GM21390 (cell line): Measurements from ENCODE around the gene GRM6.

Experiments
- ATAC-seq: cut with Tn5 transposase; IDR thresholded peaks from one replicate; pipeline ENCODE4 v1.9.1; 2021; ENCODE audit not compliant: unreplicated experiment

Gene GRM6

DNA sequence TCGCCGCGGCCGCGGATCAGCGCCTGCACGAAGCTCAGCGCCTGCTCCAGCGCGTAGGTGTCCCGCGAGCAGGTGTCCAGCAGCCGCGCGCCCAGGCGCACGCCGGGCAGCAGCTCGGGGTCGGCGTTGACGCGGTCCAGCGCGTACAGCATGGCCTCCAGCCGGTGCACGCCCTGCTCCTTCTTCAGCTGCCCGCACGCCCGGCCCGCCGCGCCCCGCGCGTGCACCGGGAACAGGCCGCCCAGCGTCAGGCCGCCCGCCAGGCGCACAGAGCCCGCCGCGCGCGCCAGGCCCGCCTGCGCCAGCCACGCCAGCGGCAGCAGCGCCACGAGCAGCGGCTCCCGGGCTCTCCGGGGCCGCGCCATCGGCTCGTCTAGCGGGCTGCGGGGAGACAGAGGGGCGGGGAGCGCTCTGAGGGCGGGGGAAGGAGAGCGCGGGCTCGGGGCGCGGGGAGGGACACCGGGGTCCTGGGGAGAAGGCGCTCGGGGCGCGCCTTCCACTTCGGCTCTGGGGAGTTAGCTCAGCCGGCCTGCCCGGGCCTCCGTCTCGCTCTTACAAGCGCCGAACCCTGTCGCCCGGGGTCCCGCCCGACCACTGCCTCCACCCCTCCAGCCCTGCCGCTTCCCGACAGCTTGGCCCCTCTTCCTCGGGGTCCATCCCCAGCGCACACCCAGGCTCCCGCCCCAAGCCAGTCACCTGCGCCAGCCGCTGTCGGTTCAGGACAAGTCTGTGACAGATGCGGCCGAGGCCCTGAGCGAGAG lies at the start of gene GRM6:
Gene GRM6 (minus strand): TSS at position 741 of the 761 bp plus-strand sequence. CDS start 376 bp downstream, at position 365.
- no peak for ATAC-seq

DNA sequence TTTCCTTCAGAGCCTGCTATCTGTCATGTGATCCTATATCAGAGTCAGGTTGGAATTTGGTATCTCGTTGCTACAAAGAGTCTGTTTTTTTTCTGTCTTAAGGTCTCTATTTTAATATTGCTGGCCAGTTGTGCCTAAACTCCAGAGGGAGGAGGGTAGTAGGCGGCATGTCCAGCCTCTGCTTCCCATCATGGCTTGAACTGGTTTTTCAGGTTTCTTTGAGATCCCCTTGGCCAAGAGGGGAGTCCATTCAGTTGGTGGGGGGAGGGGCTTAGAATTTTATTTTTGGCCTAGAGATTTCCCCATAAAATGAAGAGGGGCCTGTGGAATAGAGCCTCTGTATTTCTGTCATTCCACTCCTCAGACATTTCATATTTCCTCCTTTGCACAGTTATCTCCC lies 49.6 kb upstream of the GRM6 start:
- ATAC-seq, result no peak

GRCh38 chr5:179033004-179033580 lies 38.0 kb upstream of the GRM6 start:
- ATAC-seq, result no peak

- peak; percentile 87 for ATAC-seq
Observed at GRCh38 chr5:179023528-179024189, 28.5 kb upstream of the GRM6 start, which contains the start of gene ZNF879. ZNF879 (plus strand) TSS chr5:179023804; CDS start chr5:179025005, 1,201 bp downstream.

DNA sequence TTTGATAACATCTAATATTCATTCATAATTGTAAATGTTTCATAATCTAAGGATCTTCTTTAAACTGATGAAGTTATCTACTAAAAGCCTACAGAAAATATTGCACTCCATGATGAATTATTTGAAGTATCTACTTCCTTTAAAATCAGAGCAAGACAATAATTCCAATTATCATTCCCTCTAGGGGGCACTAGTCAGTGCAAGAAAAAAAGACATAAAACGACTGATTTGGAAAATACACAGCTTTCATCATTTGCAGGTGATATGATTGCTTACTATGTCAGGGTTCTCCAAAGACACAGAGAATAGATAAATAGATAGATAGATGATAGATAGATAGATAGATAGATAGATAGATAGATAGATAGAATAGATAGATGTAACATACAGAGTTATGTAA lies 13.5 kb upstream of the GRM6 start:
- ATAC-seq, result no peak

- ATAC-seq, result no peak
Observed at GRCh38 chr5:179006564-179006963, 11.4 kb upstream of the GRM6 start.

DNA sequence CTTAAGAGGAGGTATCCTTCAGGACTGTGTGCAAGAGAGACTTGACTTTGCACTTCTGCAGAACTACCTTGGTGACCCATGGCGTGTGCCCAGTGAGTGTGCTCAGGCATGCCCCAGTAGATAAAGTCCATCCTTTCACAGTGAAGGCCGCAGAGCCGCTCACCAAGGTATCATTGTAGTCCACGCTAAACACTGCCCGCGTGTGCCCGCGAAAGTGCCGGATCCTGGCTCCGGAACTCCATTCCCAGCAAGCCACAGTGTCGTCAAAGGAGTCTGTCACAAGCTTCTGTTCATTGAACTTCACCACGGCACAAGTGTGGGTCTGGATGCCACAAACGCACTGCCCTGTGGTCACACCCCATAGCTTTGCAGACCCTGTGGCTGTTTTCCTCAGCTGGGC lies 3.3 kb upstream of the GRM6 start:
- no peak for ATAC-seq

GRCh38 chr5:178997191-178997590 lies 2.1 kb upstream of the GRM6 start:
- ATAC-seq, result no peak

GRCh38 chr5:178996156-178996555 lies 1.0 kb upstream of the GRM6 start:
- no peak for ATAC-seq

- ATAC-seq, result no peak
Observed at GRCh38 chr5:178995341-178995690, 196 bp upstream of the GRM6 start.

GRCh38 chr5:178993955-178994579 lies 1.1 kb downstream of the GRM6 start:
- no peak for ATAC-seq

DNA sequence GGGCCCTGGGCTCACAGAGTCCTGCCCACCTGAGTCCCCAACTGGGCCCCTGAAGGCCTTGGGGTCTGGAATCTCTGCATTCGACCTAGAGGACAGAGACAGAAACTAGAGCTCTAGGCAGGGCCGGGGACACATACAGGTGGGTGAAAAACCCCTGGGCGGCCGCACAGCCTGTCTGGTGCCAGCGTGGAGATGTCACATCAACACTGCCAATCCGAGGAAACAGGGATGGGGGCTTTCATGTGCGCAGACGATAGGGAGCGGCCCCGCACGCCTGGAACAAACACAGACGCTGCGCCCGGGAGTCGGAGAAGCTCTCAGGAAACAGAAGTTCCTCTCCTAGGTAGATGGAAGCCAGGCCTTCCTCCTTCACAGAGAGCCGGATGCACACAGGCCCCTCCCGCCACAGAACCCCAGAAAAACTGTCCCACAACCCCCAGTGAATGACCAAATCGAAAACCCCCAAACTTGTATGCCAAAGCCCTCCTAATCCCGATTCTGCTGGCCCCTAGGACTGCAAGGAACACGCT lies 1.8 kb downstream of the GRM6 start:
- no peak for ATAC-seq

GRCh38 chr5:178992291-178992895 lies 2.7 kb downstream of the GRM6 start:
- ATAC-seq, result no peak

DNA sequence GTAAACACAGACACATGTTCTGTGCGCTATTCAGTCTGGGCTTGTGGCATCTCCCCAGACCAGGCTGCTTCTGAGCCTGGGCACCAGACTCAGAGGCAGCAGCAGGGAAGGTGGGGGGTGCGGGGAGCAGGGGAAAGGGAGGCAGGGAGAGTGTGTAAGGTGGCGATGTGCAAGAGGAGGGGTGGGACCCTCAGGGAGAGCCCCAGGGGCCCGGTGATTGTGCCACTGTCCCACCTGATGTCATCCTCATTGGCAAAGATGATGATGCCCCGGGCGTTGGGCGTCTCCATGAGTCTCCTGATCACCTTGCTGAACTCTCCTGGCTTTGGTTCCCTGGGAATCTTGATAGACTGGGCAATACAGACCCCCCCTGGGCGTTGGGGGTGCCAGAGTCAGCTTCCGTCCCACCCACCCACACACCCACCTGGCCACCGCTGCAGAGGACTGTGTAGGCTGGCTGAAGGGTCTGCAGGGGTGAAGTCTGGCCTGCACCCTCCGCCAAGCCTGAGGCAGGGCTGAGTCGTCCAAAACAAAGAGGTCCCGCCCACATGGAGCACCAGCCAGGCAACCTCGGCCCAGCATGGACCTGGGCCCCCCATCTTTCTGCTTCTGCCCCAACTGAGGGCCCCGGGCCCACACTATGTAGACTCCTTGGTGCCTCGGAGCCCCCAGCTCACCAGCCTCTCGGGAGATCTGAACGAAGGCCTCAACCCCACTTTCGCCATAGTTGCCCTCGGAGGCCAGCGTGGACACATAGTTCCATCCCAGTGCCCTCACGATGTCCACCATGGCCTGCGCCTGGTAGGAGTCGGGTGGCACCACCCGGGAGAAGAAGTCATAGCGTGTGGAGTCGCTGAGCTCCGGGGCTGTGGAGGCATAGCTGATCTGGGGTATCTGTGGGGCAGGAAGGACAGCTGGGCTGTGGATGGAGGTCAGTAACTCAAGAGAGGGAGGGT lies 3.7 kb downstream of the GRM6 start:
- no peak for ATAC-seq

GRCh38 chr5:178990491-178990890 lies 4.6 kb downstream of the GRM6 start:
- no peak for ATAC-seq

GRCh38 chr5:178989311-178989710 lies 5.8 kb downstream of the GRM6 start:
- no peak for ATAC-seq

- ATAC-seq, result no peak
Observed at GRCh38 chr5:178988436-178989220, 6.5 kb downstream of the GRM6 start.

GRCh38 chr5:178986326-178986960 lies 8.7 kb downstream of the GRM6 start:
- ATAC-seq, result no peak
